ENCODE results near the gene KSR1. TPM values are rescaled to one million over a fixed set of nuclear protein-coding genes. Genes with fewer than 3 reads are reported as not detected.

The KSR1 gene
- total RNA-seq, 1 experiment from 2014 or later: 19.1 TPM

- Histone ChIP-seq H3K4me1 (replicated peaks; ENCODE audit: insufficient read depth) (peaks cover 10% of the 10 kb centered on the region; the same call in 1 of the 2 replicates), H3K4me2 (no peak overlapping the region), H3K36me3 (ENCODE audit: low read depth) (no peaks in the 10 kb centered on the region), H3K79me2 (ENCODE audit: low read depth) (no peaks in the 10 kb centered on the region), H3K4me3 (no peak overlapping the region), H3F3A (ENCODE audit: insufficient read depth, low read depth) (no peaks in the 10 kb centered on the region), H3K9me2 (ENCODE audit: insufficient read depth) (0 out of 2 replicates have a peak, but pooled peaks cover 4% of the 10 kb centered on the region), H2AFZ (no peak overlapping the region), H4K20me1 (ENCODE audit: insufficient read depth) (no peaks in the 10 kb centered on the region), H3K27me3 (ENCODE audit: insufficient read depth, low read depth) (no peaks in the 10 kb centered on the region), H3K27ac (no peak overlapping the region), H3K9me3 (ENCODE audit: insufficient read depth, low read depth) (no peaks in the 10 kb centered on the region)
- DNase-seq: no peak
- TF ChIP-seq EZH2 (IDR thresholded peaks at IDR 0.05; ENCODE audit: low read depth): no peak
- no peak for TF ChIP-seq CTCF (conservative IDR thresholded peaks at IDR 0.05)
- POLR2A ChIA-PET (ENCODE audit: unreplicated experiment): no interaction called here
- BruUV-seq (replicated peaks): no TSS peak
- CTCF ChIA-PET: no interaction called here
- intact Hi-C loops (cut with micrococcal nuclease; ENCODE audit: unreplicated experiment): no loop called here
Observed at GRCh38 chr17:27512511-27513346, 56.5 kb downstream of the KSR1 start.

- POLR2A ChIA-PET (ENCODE audit: unreplicated experiment): no interaction called here
- 0 out of 2 replicates have a peak, but pooled peaks cover 4% of the 10 kb centered on the region for H3K9me2 ChIP-seq (ENCODE audit: insufficient read depth)
- H3K4me3 ChIP-seq: no peak overlapping the region
- H2AFZ ChIP-seq: no peak overlapping the region
- no peaks in the 10 kb centered on the region for H3K27me3 ChIP-seq (ENCODE audit: insufficient read depth, low read depth)
- no peak for DNase-seq
- no peaks in the 10 kb centered on the region for H4K20me1 ChIP-seq (ENCODE audit: insufficient read depth)
- no TSS peak for BruUV-seq (replicated peaks)
- TF ChIP-seq CTCF (conservative IDR thresholded peaks at IDR 0.05) (no peak), EZH2 (IDR thresholded peaks at IDR 0.05; ENCODE audit: low read depth) (no peak)
- no peaks in the 10 kb centered on the region for H3F3A ChIP-seq (ENCODE audit: insufficient read depth, low read depth)
- H3K4me2 ChIP-seq: no peak overlapping the region
- no peaks in the 10 kb centered on the region for H3K36me3 ChIP-seq (ENCODE audit: low read depth)
- no peaks in the 10 kb centered on the region for H3K79me2 ChIP-seq (ENCODE audit: low read depth)
- intact Hi-C loops (cut with micrococcal nuclease; ENCODE audit: unreplicated experiment): no loop called here
- peaks cover 4% of the 10 kb centered on the region; the same call in 1 of the 2 replicates for H3K4me1 ChIP-seq (replicated peaks; ENCODE audit: insufficient read depth)
- CTCF ChIA-PET: no interaction called here
- H3K9me3 ChIP-seq (ENCODE audit: insufficient read depth, low read depth): no peaks in the 10 kb centered on the region
- H3K27ac ChIP-seq: no peak overlapping the region
Observed at GRCh38 chr17:27513849-27514248, 57.6 kb downstream of the KSR1 start.

GRCh38 chr17:27514595-27515413 is 58.6 kb downstream of the KSR1 start:
- DNase-seq: no peak
- ChIA-PET CTCF (no interaction called here), POLR2A (ENCODE audit: unreplicated experiment) (no interaction called here)
- no TSS peak for BruUV-seq (replicated peaks)
- intact Hi-C loops (cut with micrococcal nuclease; ENCODE audit: unreplicated experiment): no loop called here
- Histone ChIP-seq H3K36me3 (ENCODE audit: low read depth) (no peaks in the 10 kb centered on the region), H3K4me3 (no peak overlapping the region), H3K9me3 (ENCODE audit: insufficient read depth, low read depth) (no peaks in the 10 kb centered on the region), H2AFZ (no peak overlapping the region), H3K9me2 (ENCODE audit: insufficient read depth) (0 out of 2 replicates have a peak, but pooled peaks cover 4% of the 10 kb centered on the region), H3K4me1 (replicated peaks; ENCODE audit: insufficient read depth) (no peaks in the 10 kb centered on the region), H3K27ac (no peak overlapping the region), H4K20me1 (ENCODE audit: insufficient read depth) (no peaks in the 10 kb centered on the region), H3K27me3 (ENCODE audit: insufficient read depth, low read depth) (no peaks in the 10 kb centered on the region), H3K4me2 (no peak overlapping the region), H3K79me2 (ENCODE audit: low read depth) (no peaks in the 10 kb centered on the region), H3F3A (ENCODE audit: insufficient read depth, low read depth) (no peaks in the 10 kb centered on the region)
- TF ChIP-seq EZH2 (IDR thresholded peaks at IDR 0.05; ENCODE audit: low read depth) (no peak), CTCF (conservative IDR thresholded peaks at IDR 0.05) (no peak)
